GM12878 (cell line): ENCODE data around the gene PTCHD4. TPM values are rescaled to one million over a fixed set of nuclear protein-coding genes. Genes with fewer than 3 reads are reported as not detected.

Experiments used
- ATAC-seq: fragments of 200-7000 bp; cut with Tn5 transposase; 3 replicates; pipeline ENCODE4 v1.9.1; 2020; ENCODE audit warnings: mild to moderate bottlenecking, moderate library complexity
- BruUV-seq: library from RNA; stranded (reverse); fragments of 400-500 nt; replicated peaks from 2 replicates; lab custom pipeline; 2021; lab: Mats Ljungman, UMichigan
- CTCF ChIA-PET: fragments of 300-600 bp; sonication (Branson Sonifier 250); formaldehyde crosslinking; extraction: SDS; loops from one replicate; lab custom pipeline; 2021; ENCODE audit warnings: inconsistent platforms; lab: Yijun Ruan, JAX
- POLR2A ChIA-PET: fragments of 350-600 bp; formaldehyde crosslinking; extraction: SDS; loops from one replicate; lab custom pipeline; 2021; ENCODE audit warnings: inconsistent platforms; lab: Charles Lee
- RAD21 ChIA-PET: fragments of 300-600 bp; sonication (Branson Sonifier 250); formaldehyde crosslinking; loops from one replicate; lab custom pipeline; 2023; ENCODE audit warnings: antibody characterized with exemption; ENCODE audit not compliant: unreplicated experiment; lab: Charles Lee
- SMC1A ChIA-PET: fragments of 300-600 bp; sonication (Branson Sonifier 250); formaldehyde crosslinking; loops from one replicate; lab custom pipeline; 2023; ENCODE audit not compliant: unreplicated experiment, uncharacterized antibody; lab: Charles Lee
- DNase-seq: peaks from one replicate; pipeline ENCODE4 v3.0.0-alpha.2; 2011; ENCODE audit warnings: low read depth, low spot score
- FAIRE-seq: peaks from 3 replicates; lab custom pipeline; 2011; peaks lifted over from hg19 to GRCh38; lab: Jason Lieb, UNC
- H2AFZ ChIP-seq: 2 replicates; pipeline ENCODE4 v1.6.0; 2011; ENCODE audit warnings: low read depth, low read length, control low read depth; ENCODE audit not compliant: control insufficient read depth
- H3K27ac ChIP-seq: 2 replicates; pipeline ENCODE4 v1.5.1; 2011; ENCODE audit warnings: control low read depth; ENCODE audit not compliant: control insufficient read depth, insufficient read depth
- H3K27me3 ChIP-seq, 2 experiments: replicated peaks in 1 of 2; 2 replicates each; pipeline versions ENCODE4 v1.6.0 to v1.6.1; 2011; ENCODE audit warnings: low read length in 1 of 2; ENCODE audit not compliant: control insufficient read depth in 2 of 2, insufficient read depth in 2 of 2
- H3K36me3 ChIP-seq, 2 experiments: 2 replicates each; pipeline ENCODE4 v1.5.1; 2011; ENCODE audit warnings: low read length in 1 of 2; ENCODE audit not compliant: control insufficient read depth in 2 of 2, insufficient read depth in 2 of 2
- H3K4me1 ChIP-seq: 2 replicates; pipeline ENCODE4 v1.6.1; 2011; ENCODE audit warnings: mild to moderate bottlenecking, low read length, moderate library complexity, mixed read lengths; ENCODE audit not compliant: control insufficient read depth, insufficient read depth
- H3K4me2 ChIP-seq: 2 replicates; pipeline ENCODE4 v1.6.0; 2011; ENCODE audit warnings: control low read depth; ENCODE audit not compliant: control insufficient read depth, insufficient read depth
- H3K4me3 ChIP-seq: fragments of 200-600 bp; sonication (generic); 2 replicates; pipeline ENCODE4 v1.5.1; 2016
- H3K79me2 ChIP-seq: 2 replicates; pipeline ENCODE4 v1.6.0; 2011; ENCODE audit warnings: low read length; ENCODE audit not compliant: control insufficient read depth, insufficient read depth
- H3K9ac ChIP-seq: 2 replicates; pipeline ENCODE4 v1.8.0; 2011; ENCODE audit warnings: low read length, control low read depth, mixed read lengths; ENCODE audit not compliant: control insufficient read depth, insufficient read depth
- H3K9me3 ChIP-seq: replicated peaks from 3 replicates; pipeline ENCODE4 v1.5.1; 2011; ENCODE audit warnings: mild to moderate bottlenecking, low read length; ENCODE audit not compliant: control insufficient read depth, insufficient read depth
- H4K20me1 ChIP-seq: 2 replicates; pipeline ENCODE4 v1.6.0; 2011; ENCODE audit not compliant: control insufficient read depth, insufficient read depth
- BRCA1 ChIP-seq: IDR thresholded peaks from 2 replicates; pipeline ENCODE4 v1.6.1; 2011; ENCODE audit warnings: low read depth, low read length, improper control_type of control experiment
- CHD2 ChIP-seq: IDR thresholded peaks from 2 replicates; pipeline ENCODE4 v1.6.1; 2011; ENCODE audit warnings: low read depth, low read length, improper control_type of control experiment, borderline replicate concordance
- MYB ChIP-seq: fragments of 150-350 bp; IDR thresholded peaks from 2 replicates; pipeline ENCODE4 v1.6.1; 2014; ENCODE audit warnings: mild to moderate bottlenecking, low read depth, low read length, borderline replicate concordance
- NBN ChIP-seq: fragments of 450-650 bp; IDR thresholded peaks from 2 replicates; pipeline ENCODE4 v1.6.1; 2016
- RCOR1 ChIP-seq: conservative IDR thresholded peaks from 2 replicates; pipeline ENCODE4 v1.6.1; 2012; ENCODE audit warnings: low read depth, low read length, improper control_type of control experiment
- SPI1 ChIP-seq: IDR thresholded peaks from 2 replicates; pipeline ENCODE4 v1.6.1; 2011; ENCODE audit warnings: low read depth, mild to moderate bottlenecking, low read length, moderate library complexity, borderline replicate concordance; ENCODE audit not compliant: insufficient read depth
- ZBED1 ChIP-seq: IDR thresholded peaks from 2 replicates; pipeline ENCODE4 v1.6.1; 2016; ENCODE audit warnings: borderline replicate concordance
- WGBS: methylation state at CpG from one replicate; pipeline ENCODE4 v1.1.6; 2016; ENCODE audit warnings: low lambda C conversion rate; ENCODE audit not compliant: insufficient replicate concordance, insufficient coverage; ENCODE audit errors: missing lambda C conversion rate; 5-methylcytosine and 5-hydroxymethylcytosine counted together
- in situ Hi-C: fragments of 300-500 bp; cut with MboI; formaldehyde crosslinking; loops from 9 replicates; pipeline ENCODE4 v1.14.3; 2018; ENCODE audit warnings: mixed read lengths
- intact Hi-C: fragments of 100-400 bp; cut with micrococcal nuclease; formaldehyde crosslinking; loops from one replicate; pipeline ENCODE4 v1.14.2; 2022; ENCODE audit not compliant: unreplicated experiment
- polyA plus RNA-seq, 11 experiments: library from polyadenylated mRNA; depleted of rRNA in 4 of 11; unstranded in 6 of 11; stranded (reverse) in 5 of 11; fragments of >200 nt; fragmentation: Nextera tagmentation in 4 of 11; fragmentation: Illumina TruSeq in 1 of 11; extraction: Ambion mirVana in 4 of 11; extraction: Trizol in 1 of 11; gene quantifications; 1 replicate in 1 of 11; 2 replicates in 10 of 11; pipeline versions ENCODE4 v1.2.1 to v1.2.3, GENCODE V29; 2011 to 2016; ENCODE audit warnings: inconsistent platforms in 2 of 11, missing spikeins in 2 of 11, low read depth in 1 of 11
- total RNA-seq, 4 experiments: library from RNA; depleted of rRNA in 3 of 4; stranded (reverse); fragments of >200 nt in 3 of 4; fragmentation: Illumina TruSeq in 1 of 4; extraction: Trizol in 1 of 4; gene quantifications; 2 replicates each; pipeline versions ENCODE4 v1.2.1 to v1.2.3, GENCODE V29; 2013 to 2021

The PTCHD4 gene
- total and polyA plus RNA-seq, 10 of the 15 experiments (the other 5 are each of a cell fraction or from before 2014, with no cell fraction given): 0.02 to 0.17 (median 0.07) TPM; not detected in 3

GRCh38 chr6:48068278-48069251, 42.4 kb downstream of the PTCHD4 start (continued):
- TF ChIP-seq ZBED1 (no peak), SPI1 (no peak), BRCA1 (no peak)

- SMC1A ChIA-PET: no interaction called here
- no peak overlapping the region for H3K9ac ChIP-seq
Observed at GRCh38 chr6:48067886-48068277, 43.1 kb downstream of the PTCHD4 start.

More at GRCh38 chr6:48067886-48068277, 43.1 kb downstream of the PTCHD4 start:
- Histone ChIP-seq H3K4me1 (no peaks in the 10 kb centered on the region), H4K20me1 (no peaks in the 10 kb centered on the region), H3K27ac (no peak overlapping the region), H3K79me2 (no peaks in the 10 kb centered on the region), H3K36me3 (no peaks in the 10 kb centered on the region), H3K4me2 (no peak overlapping the region)
- ChIA-PET CTCF (no interaction called here), RAD21 (no interaction called here)
- in situ Hi-C loops: no loop called here
- no peak for ATAC-seq
- 2% methylated on average over 4 of the region's 4 CpGs for WGBS
- no peak for DNase-seq
- TF ChIP-seq NBN: no peak
- TF ChIP-seq RCOR1: no peak
- no peak for TF ChIP-seq MYB
- TF ChIP-seq CHD2: no peak
- TF ChIP-seq, all 136 proteins: peak for 0
- intact Hi-C loops: no loop called here
- H3K4me3 ChIP-seq: no peak overlapping the region
- BruUV-seq: no TSS peak
- H3K9me3 ChIP-seq: no peaks in the 10 kb centered on the region
- FAIRE-seq: no peak
- H2AFZ ChIP-seq: no peak overlapping the region
- POLR2A ChIA-PET: no interaction called here
- peaks cover 3% of the 10 kb centered on the region in 2 experiments; a peak in 3 of 4 replicates for H3K27me3 ChIP-seq
